Activated naive CD4-positive, alpha-beta T cell treated with anti-CD3 and anti-CD28 coated beads, Interleukin-2, amount 10 ng/mL, durations not matched to agents 5 hours and 36 hours (primary cell): ENCODE data around the gene LIX1L. TPM values are rescaled to one million over a fixed set of nuclear protein-coding genes. Genes with fewer than 3 reads are reported as not detected.

Source experiments
- total RNA-seq, 2 experiments: library from RNA; stranded (reverse); gene quantifications; one replicate each; pipeline ENCODE4 v1.2.3, GENCODE V29; 2021

Gene LIX1L
- 10 to 100 TPM; 56.5 TPM for total RNA-seq

GRCh38 chr1:145957443-145958319, at the start of gene LIX1L:
LIX1L (minus strand) TSS chr1:145958017; CDS start chr1:145957927, 90 bp downstream.

GRCh38 chr1:145996433-145997015, 38.7 kb upstream of the LIX1L start, which contains the start of gene TXNIP:
TXNIP (minus strand) TSS chr1:145996579; CDS start chr1:145996266, 313 bp downstream.

GRCh38 chr1:145964328-145965118, 6.7 kb upstream of the LIX1L start, which contains the start of the genes ANKRD34A and POLR3GL:
ANKRD34A (minus strand) TSS chr1:145964575; CDS start chr1:145961759, 2,816 bp downstream.
POLR3GL (plus strand) TSS chr1:145964690; CDS start chr1:145974866, 10,176 bp downstream.

GRCh38 chr1:145927063-145927886, 30.5 kb downstream of the LIX1L start, which contains the start of gene RBM8A:
RBM8A (minus strand) TSS chr1:145927484; CDS start chr1:145927426, 58 bp downstream.

GRCh38 chr1:145918144-145918991, 39.4 kb downstream of the LIX1L start, which contains the start of gene PEX11B:
PEX11B (minus strand) TSS chr1:145918717; CDS start chr1:145918688, 29 bp downstream.

GRCh38 chr1:145885738-145886287, 72.0 kb downstream of the LIX1L start, which contains the start of gene ANKRD35:
ANKRD35 (minus strand) TSS chr1:145885866; CDS start chr1:145885758, 108 bp downstream.

Other genes with a start within 250 kb of the LIX1L start
- under 1 TPM in 1 of 2 experiments, not detected in 1; 0.10 TPM for gene CD160, start 238.5 kb downstream of the LIX1L start, total RNA-seq
- 10 to 100 TPM; 14.3 to 15.6 TPM for gene RNF115, start 133.9 kb downstream of the LIX1L start, total RNA-seq
- gene POLR3C, start 133.8 kb downstream of the LIX1L start, total RNA-seq, result 10 to 100 TPM; 32.3 to 32.5 TPM
- gene NUDT17, start 112.4 kb downstream of the LIX1L start, total RNA-seq, result 1 to 10 TPM; 2.8 to 3.9 TPM
- 10 to 100 TPM; 15.9 to 16.8 TPM for gene PIAS3, start 98.9 kb downstream of the LIX1L start, total RNA-seq
- gene ANKRD35, start 72.2 kb downstream of the LIX1L start, total RNA-seq, result under 1 TPM in 1 of 2 experiments, not detected in 1; 0.10 TPM
- 1 to 10 TPM; 1.1 to 1.4 TPM for gene ITGA10, start 48.0 kb downstream of the LIX1L start, total RNA-seq
- gene PEX11B, start 39.3 kb downstream of the LIX1L start, total RNA-seq, result 10 to 100 TPM; 34.1 to 35.4 TPM
- gene RBM8A, start 30.5 kb downstream of the LIX1L start, total RNA-seq, result 100 to 1,000 TPM; 162 to 169 TPM
- gene ANKRD34A, start 6.6 kb upstream of the LIX1L start, total RNA-seq, result 1 to 10 TPM; 3.2 to 3.8 TPM
- gene POLR3GL, start 6.7 kb upstream of the LIX1L start, total RNA-seq, result 10 to 100 TPM; 26.8 to 27.8 TPM
- gene TXNIP, start 38.6 kb upstream of the LIX1L start, total RNA-seq, result 100 to 1,000 TPM; 461 to 468 TPM
- gene HJV, start 63.7 kb upstream of the LIX1L start, total RNA-seq, result not detected
- 1 to 10 TPM; 2.1 TPM for gene NBPF10, start 186.8 kb upstream of the LIX1L start, total RNA-seq